ENCODE data around the gene GM2A.
"Not testable (repeated sequence)": the region's sequence is repeated elsewhere in the genome, so short reads cannot be mapped to it uniquely, and the experiment has no call there.

Gene GM2A

DNA sequence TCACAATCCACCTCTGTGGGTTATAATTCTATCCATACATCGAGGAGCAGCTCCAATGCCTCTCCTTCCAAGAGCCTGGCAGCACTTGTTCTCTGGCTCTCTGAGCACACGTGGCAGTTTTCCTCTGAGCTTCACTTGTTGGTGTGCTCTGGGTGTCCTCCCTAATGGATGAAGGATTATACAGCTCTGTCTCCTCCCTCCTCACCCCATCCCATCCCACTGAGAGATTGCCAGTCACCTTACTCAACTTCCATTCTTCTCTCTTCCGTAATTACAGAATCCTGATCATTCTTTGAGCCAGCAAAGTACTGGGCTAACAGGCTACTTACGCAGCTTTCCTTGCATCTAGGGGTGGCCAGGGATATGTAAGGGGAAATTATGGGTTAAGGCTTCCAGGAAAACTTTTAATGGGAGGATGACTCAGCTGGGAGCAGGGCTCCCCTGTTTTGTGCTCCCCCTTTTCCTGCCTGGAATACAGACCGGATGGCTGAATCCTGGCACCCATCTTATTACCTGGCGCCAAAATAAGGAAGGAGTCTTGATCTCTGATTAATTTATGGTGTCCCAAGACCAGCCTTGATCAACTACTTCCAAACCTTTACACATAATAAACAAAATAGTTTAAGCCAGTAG, 22.8 kb upstream of the GM2A start:
- no peak for DNase-seq

DNA sequence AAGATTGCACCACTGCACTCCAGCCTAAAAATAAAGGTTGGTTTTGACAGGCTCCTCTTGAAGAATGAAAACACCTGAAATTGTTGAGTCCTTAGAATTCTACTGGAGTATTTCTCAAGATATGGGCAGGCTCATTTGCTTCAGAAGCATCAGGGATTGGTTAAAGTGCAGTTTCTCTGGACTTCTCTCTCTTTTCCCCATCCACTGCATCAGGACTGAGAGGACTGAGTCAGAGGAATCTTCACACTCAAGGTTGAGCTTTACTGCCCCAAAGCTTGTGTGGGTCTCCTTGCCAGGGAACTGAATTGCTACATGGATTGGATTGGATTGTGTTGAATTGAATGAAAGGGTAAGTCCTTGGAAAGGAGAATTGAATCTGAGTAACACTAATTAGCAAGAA, 21.6 kb upstream of the GM2A start:
- no peak for DNase-seq

- no peak for DNase-seq
Observed at GRCh38 chr5:151233616-151234085, 19.3 kb upstream of the GM2A start.

GRCh38 chr5:151234476-151235238, 18.3 kb upstream of the GM2A start:
- no peak for DNase-seq

- not testable (repeated sequence) for DNase-seq
Observed at GRCh38 chr5:151235239-151235571, 17.8 kb upstream of the GM2A start.

DNA sequence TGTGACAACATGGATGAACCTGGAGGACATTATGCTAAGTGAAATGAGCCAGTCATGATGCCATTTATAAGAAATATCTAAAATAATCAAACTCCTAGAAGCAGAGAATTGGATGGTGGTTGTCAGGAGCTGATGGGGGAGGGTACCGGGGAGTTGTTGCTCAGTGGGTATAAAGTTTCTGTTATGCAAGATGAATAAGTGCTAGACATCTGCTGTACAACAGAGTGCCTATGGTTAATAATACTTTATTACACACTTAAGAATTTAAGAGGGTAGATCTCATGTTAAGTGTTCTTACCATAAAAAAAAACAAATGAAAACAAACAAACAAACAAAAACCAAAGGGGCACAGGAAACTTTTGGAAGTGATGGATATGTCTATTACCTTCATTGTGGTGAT, 16.1 kb upstream of the GM2A start:
- DNase-seq, result no peak

DNA sequence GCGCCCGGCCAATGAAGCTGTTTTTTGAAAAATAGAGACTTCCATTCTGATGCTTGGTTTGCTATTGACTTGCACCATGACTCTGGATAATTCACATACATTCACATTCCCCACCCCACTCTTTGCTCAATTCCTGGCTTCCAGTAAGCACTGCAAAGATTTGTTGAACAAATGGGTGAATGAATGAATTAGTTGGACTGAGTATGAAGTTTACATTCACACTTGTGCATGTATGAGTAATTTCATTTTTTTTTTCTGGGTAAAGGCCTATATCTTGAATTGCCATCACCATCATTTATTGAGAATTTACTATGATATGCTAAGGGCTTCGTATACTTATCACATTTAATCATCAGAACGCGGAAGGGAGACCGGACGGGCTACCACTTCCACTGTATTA, 15.3 kb upstream of the GM2A start:
- DNase-seq, result no peak

GRCh38 chr5:151238303-151238741, 14.7 kb upstream of the GM2A start:
- no peak for DNase-seq

- no peak for DNase-seq
Observed at GRCh38 chr5:151239237-151239861, 13.6 kb upstream of the GM2A start.

DNA sequence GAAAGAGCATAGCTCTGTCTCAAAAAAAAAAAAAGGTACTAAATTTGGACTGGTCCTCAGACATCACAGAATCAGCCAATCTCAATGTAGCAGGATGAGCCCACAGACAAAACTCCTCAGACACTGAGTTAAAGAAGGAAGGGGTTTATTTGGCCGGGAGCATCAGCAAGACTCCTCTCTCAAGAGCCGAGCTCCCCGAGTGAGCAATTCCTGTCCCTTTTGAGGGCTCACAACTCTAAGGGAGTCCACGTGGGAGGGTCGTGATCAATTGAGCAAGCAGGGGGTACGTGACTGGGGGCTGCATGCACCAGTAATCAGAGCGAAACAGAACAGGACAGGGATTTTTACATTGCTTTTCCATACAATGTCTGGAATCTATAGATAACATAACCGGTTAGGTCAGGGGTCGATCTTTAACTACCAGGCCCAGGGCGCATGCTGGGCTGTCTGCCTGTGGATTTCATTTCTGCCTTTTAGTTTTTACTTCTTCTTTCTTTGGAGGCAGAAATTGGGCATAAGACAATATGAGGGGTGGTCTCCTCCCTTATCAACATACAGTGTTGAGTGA, 12.6 kb upstream of the GM2A start:
- DNase-seq, result not testable (repeated sequence)

DNA sequence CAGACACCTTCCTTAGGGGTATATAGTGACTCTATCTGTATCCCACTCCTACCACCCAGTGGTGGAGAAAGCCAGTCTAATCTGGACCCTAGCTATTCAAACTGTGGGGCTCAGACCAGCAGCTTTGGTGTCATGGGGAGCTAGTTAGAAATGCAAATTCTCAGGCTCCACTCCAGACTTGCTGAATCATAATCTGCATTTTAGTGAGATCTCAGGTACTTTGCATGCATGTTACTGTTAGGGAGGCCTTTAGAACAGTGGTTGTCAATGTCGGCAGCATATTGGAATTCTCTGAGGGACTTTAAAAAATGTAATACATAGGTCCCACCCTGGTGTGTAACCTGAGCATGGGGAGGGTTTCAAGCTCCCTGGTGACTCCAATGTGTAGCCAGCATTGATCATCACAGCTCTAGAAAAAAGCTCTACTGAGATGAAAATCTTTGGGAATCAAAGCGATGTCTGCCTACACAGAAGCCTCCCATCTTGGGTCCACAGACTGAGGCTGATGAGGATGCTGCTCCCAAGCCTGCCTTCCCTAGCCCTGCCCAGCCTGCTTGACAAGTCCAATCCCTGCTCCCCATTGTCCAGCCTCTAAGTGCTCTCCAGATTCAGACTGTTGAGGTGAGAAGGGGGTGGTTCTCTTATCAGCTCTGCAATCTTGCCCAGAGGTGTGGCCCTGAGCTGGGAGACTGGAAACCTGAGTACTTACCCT, 11.9 kb upstream of the GM2A start:
- DNase-seq, result no peak

- DNase-seq, result no peak
Observed at GRCh38 chr5:151243127-151243526, 9.9 kb upstream of the GM2A start.

DNA sequence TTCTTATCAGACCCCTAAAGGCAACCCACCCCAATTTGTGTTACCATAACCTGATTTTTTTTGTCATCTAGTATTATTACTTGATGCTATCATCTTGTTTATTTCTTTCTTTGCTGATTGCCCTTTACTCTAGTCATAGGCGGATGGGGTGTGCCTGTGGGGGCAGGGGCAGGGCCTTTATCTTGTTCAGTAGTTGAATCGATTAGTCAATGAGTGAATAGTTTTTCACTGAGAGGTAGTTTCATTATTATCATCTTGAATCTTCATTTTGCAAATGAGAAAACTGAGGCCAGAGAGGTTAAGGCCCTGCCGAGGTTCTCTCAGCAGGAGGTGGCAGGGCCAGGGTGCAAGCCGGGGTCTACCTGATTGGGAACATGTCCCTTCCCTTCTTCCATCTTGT, 9.4 kb upstream of the GM2A start:
- peak; percentile 50 for DNase-seq

GRCh38 chr5:151244206-151244605, 8.8 kb upstream of the GM2A start:
- no peak for DNase-seq

DNA sequence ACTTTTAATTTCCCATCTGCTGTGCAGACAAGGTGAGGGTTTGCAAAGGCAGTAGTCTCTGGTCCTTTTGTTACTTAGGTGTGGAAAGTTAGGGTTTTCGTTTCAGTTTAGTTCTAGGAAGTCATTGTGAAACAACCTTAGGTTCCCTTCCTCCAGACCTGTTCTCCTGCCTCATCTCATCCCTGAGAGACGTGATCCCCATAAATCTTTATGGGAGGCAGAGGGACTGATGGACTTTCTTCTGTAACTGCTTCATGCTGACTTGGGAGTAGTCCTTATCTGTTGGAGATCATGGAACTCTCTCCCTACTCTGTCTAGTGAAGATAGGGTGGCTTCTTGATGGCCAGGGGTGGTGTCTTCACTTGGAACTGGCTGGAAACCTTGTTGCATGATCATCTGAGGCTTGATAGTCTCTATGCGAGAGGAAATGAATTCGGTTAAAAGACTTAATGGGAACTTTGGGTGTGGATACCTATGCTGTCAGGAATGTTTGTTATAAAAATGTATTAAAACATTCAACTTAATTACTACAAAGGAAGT, 7.2 kb upstream of the GM2A start:
- no peak for DNase-seq

DNA sequence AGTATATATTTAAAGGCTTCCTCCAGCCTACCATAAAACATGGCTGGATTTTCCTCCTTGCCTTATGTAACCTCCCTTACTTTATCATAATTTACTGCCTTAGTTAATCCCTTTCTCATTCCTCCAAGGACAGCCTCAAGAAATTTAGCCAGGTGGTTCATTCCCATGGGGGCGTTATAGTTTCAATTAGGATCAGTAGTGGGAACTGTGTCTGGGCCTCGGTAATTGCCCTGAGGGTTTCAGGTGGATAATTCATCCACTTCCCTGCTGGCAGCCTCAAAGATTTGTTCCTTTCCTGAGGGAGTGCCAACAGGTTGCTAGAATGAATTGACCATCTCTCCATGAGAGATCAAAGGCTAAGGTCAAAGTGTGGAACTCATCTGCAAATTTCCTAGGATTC, 4.3 kb upstream of the GM2A start:
- no peak for DNase-seq

DNA sequence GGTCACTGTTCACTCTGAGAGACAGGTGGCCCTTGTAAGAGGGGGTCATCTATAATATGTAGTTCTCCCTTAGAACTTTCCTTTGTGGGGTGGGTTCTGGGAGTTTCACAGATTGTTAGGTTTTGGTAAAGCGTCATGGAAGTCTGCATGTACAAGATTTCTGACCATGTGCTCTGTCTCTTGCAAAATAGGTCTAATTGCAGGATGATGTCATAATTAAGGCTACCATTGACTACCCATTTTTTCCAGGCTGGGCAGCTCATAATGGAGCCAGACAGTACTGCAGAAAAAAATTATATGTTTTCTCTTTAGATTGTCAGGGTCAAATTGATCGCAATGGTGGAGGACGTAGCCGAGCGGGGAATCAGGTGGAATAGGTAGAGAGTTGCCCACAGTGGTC, 3.7 kb upstream of the GM2A start:
- no peak for DNase-seq

GRCh38 chr5:151250346-151251000, 2.5 kb upstream of the GM2A start:
- no peak for DNase-seq

DNA sequence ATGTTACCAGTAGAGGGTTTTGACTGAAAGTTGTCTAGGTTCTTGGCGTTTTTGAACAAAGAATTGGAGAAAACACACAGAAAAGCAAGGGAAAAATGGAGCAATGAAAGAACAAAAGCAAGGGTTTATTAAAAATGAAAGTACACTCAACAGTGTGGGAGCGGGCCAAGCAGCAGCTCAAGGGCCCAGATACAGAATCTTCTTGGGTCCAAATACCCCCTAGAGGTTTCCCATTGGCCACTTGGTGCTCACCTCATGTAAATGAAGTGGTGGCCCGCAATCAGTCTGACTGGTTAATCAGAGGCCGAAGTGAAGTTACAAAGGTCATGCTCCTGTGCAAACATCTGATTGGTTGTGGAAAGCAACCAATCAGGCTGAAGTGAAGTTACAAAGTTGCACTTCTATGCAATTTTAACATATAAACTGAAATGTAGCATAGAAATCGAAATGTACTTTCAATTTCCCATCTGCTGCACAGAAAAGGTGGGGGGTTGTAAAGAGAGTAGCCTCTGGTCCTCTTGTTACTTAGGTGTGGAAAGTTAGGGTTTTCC, 1.9 kb upstream of the GM2A start:
- DNase-seq, result peak; percentile 62

GRCh38 chr5:151251621-151252020, 1.4 kb upstream of the GM2A start:
- no peak for DNase-seq

DNA sequence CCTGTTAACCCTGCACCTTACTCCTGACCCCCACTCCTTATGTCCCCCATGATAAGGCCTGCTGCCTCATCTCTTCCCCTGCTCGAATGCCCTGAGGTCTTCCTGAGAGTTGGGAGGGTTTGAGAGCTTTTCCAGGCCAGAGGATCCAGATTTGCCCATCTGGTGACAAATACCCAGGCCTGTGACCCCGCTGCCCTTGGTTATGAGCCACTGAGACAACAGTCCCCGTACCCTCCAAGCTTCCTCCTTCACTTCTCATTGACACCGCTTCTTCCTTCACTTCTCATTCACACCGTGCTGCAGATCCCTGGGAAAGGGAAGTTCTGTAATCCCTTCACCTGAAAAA, 593 bp downstream of the GM2A start:
- DNase-seq, result no peak

DNA sequence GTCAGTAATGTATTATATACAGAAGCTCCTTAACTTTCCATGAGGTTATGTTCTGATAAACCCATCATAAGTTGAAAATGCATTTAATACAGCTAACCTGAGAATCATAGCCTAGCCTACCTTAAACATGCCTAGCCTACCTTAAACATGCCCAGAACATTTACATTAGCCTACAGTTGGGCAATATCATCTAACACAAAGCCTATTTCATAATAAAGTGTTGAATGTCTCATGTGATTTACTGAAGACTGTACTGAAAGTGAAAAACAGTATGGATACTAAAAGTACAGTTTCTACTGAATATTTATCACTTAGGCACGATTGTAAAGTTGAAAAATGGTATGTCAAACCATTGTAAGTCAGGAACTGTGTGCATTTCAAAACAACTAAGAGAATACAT, 1.6 kb downstream of the GM2A start:
- no peak for DNase-seq

All from activated naive CD4-positive, alpha-beta T cell treated with Interleukin-2 at 50 U/mL for 16 hours (primary cell).